ENCODE data around the gene GPR152.

DNA sequence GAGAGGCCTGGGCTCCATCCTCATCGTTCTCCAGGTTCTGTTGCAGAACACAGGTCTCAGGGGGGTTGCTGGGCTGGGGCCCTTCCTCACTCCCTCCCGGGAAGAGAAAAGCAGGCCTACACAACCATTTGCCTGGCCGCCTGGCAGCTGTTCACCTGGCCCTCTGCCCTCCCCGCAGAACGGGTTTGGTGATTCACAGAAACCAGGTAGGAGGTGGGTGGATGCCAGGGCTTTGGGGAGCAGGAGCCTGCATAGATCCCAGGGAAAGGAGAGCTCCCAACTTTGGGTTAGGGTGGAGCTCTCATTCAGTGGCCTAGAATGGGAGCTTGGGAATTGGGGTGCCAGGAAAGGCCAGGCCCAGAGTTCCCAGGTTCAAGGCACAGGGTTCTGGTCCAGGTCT, 15.5 kb upstream of the GPR152 start:
- TF ChIP-seq CTCF (IDR thresholded peaks at IDR 0.05) (no peak), POLR2A (IDR thresholded peaks at IDR 0.05) (no peak)
